Progenitor cell of endocrine pancreas (in vitro differentiated cells): Measurements from ENCODE around the gene APOL4. TPM values are rescaled to one million over a fixed set of nuclear protein-coding genes. Genes with fewer than 3 reads are reported as not detected.
"Not testable (repeated sequence)": the region's sequence is repeated elsewhere in the genome, so short reads cannot be mapped to it uniquely, and the experiment has no call there.

Experiments
- DNase-seq: peaks from one replicate; pipeline ENCODE4 v3.0.0; 2021; ENCODE audit warnings: low spot score; ENCODE audit not compliant: unreplicated experiment
- H3K27ac Mint-ChIP-seq: 2 replicates; pipeline ENCODE4 v1.8.0; 2021; ENCODE audit warnings: mild to moderate bottlenecking, moderate library complexity, mixed read lengths
- H3K27me3 Mint-ChIP-seq: 2 replicates; pipeline ENCODE4 v1.8.0; 2021; ENCODE audit warnings: mixed read lengths
- H3K36me3 Mint-ChIP-seq: 2 replicates; pipeline ENCODE4 v1.8.0; 2022; ENCODE audit warnings: mixed read lengths; ENCODE audit not compliant: insufficient read depth
- H3K4me1 Mint-ChIP-seq: 2 replicates; pipeline ENCODE4 v1.8.0; 2021; ENCODE audit warnings: low read depth, mixed read lengths
- H3K4me3 Mint-ChIP-seq: 2 replicates; pipeline ENCODE4 v1.8.0; 2021; ENCODE audit warnings: low read depth, mild to moderate bottlenecking, moderate library complexity, mixed read lengths
- H3K9me3 Mint-ChIP-seq: 2 replicates; pipeline ENCODE4 v1.8.0; 2021; ENCODE audit warnings: low read depth, mixed read lengths
- CTCF ChIP-seq: fragments of 200-600 bp; sonication (generic); IDR thresholded peaks from one replicate; pipeline ENCODE4 v1.5.0; 2021; ENCODE audit warnings: antibody characterized with exemption, mild to moderate bottlenecking; ENCODE audit not compliant: unreplicated experiment
- total RNA-seq: library from RNA; stranded (reverse); gene quantifications from 2 replicates; pipeline ENCODE4 v1.2.1, GENCODE V29; 2021

Gene APOL4
- total RNA-seq, 1 donor from 2014 or later, result not detected

GRCh38 chr22:36192542-36192941, 9.1 kb downstream of the APOL4 start:
- no peak overlapping the region for H3K4me3 Mint-ChIP-seq
- DNase-seq, result no peak
- H3K4me1 Mint-ChIP-seq, result peaks cover 8% of the 10 kb centered on the region
- H3K36me3 Mint-ChIP-seq, result no peaks in the 10 kb centered on the region
- no peaks in the 10 kb centered on the region for H3K27me3 Mint-ChIP-seq
- H3K9me3 Mint-ChIP-seq, result no peaks in the 10 kb centered on the region
- TF ChIP-seq CTCF, result no peak
- H3K27ac Mint-ChIP-seq, result no peak overlapping the region

- Mint-ChIP-seq H3K4me1 (no peaks in the 10 kb centered on the region), H3K4me3 (no peak overlapping the region), H3K27me3 (peaks cover under 1% of the 10 kb centered on the region), H3K9me3 (no peaks in the 10 kb centered on the region), H3K36me3 (no peaks in the 10 kb centered on the region), H3K27ac (no peak overlapping the region)
- no peak for DNase-seq
- no peak for TF ChIP-seq CTCF
Observed at GRCh38 chr22:36191106-36191836, 10.3 kb downstream of the APOL4 start.

DNA sequence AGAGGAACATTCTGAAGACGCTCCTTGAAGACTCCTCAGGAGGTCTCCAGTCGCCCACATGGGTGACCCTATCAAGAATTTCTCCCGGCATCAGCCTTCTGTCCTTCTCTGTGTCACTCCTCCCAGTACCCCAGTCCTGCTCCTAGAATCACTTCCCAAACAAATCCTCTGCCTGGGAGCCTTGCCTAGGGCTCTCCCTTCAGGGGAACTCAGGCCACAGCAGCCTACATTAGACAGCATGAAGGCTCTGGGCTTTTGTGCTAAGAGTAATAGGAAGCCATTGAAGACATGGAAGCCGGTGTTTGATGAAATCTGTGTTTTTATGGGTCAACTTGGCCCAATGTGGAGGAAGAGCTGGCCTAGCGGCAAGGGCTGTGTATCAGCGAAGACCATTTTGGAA, 13.7 kb downstream of the APOL4 start:
- H3K36me3 Mint-ChIP-seq, H3K4me1 Mint-ChIP-seq, H3K27me3 Mint-ChIP-seq, H3K9me3 Mint-ChIP-seq, DNase-seq, H3K4me3 Mint-ChIP-seq, H3K27ac Mint-ChIP-seq: not testable (repeated sequence)

- no peaks in the 10 kb centered on the region for H3K9me3 Mint-ChIP-seq
- H3K4me1 Mint-ChIP-seq, result peaks cover 6% of the 10 kb centered on the region
- H3K36me3 Mint-ChIP-seq, result no peaks in the 10 kb centered on the region
- H3K27ac Mint-ChIP-seq, result no peak overlapping the region
- H3K4me3 Mint-ChIP-seq, result no peak overlapping the region
- peaks cover 8% of the 10 kb centered on the region for H3K27me3 Mint-ChIP-seq
- no peak for DNase-seq
- TF ChIP-seq CTCF, result no peak
Observed at GRCh38 chr22:36185828-36186624, 15.6 kb downstream of the APOL4 start.

DNA sequence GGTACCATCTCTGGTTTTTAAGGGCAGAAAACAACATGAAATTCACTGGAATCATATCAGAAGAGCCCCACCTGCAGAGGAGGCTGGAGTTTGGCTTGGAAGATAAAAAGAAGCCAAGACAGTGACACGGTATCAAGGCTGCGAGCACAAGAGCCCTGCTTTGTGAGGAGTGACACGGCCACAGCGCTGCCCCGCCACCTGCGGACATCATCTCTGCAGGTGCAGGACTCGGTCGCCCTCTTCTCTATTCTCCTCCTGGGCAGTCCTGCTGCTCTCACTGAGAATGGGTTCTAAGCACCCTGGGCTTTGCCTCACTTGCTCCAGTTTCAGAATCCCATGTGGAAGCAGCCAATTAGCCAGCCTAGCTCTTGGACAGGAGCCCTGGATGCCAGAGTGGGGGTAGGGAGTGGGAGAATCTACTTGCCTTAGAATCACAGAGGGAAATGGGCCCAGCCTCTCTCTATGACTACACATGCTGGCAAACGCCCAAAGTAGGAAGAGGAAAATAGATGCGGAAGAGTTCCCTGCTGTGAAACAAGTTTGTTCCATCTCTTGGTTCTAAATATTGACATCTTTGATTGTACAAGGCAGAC, 17.1 kb downstream of the APOL4 start:
- Mint-ChIP-seq H3K27me3 (peaks cover 8% of the 10 kb centered on the region), H3K4me1 (peaks cover 6% of the 10 kb centered on the region), H3K36me3 (no peaks in the 10 kb centered on the region), H3K4me3 (no peak overlapping the region), H3K27ac (no peak overlapping the region), H3K9me3 (no peaks in the 10 kb centered on the region)
- DNase-seq, result no peak
- no peak for TF ChIP-seq CTCF
